Stimulated activated CD8-positive, alpha-beta memory T cell treated with anti-CD3 and anti-CD28 coated beads, Interleukin-12 subunit alpha, Interleukin-12 subunit beta, amount 100 ng/mL, for 1 hour (primary cell): ENCODE data around the gene USP8.
"Not testable (repeated sequence)": the region's sequence is repeated elsewhere in the genome, so short reads cannot be mapped to it uniquely, and the experiment has no call there.

Experiments
- DNase-seq: peaks from one replicate; pipeline ENCODE4 v3.0.0-alpha.2; 2020; ENCODE audit warnings: low read depth

Gene USP8

DNA sequence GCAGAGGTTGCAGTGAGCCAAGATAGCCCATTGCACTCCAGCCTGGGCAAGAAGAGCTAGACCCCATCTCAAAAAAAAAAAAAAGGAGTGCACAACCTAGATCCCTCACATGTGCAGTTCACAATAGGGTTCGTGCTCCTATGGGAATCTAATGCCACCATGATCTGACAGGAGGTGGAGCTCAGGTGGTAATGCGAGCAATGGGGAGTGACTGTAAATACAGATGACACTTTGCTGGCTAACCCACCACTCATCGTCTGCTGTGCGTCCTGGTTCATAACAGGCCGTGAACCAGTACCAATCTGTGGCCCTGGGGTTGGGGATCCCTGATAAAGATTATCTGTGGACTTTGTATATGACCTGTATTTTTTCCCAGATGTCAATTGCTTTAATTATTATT, 16.7 kb downstream of the USP8 start:
- DNase-seq, result no peak

DNA sequence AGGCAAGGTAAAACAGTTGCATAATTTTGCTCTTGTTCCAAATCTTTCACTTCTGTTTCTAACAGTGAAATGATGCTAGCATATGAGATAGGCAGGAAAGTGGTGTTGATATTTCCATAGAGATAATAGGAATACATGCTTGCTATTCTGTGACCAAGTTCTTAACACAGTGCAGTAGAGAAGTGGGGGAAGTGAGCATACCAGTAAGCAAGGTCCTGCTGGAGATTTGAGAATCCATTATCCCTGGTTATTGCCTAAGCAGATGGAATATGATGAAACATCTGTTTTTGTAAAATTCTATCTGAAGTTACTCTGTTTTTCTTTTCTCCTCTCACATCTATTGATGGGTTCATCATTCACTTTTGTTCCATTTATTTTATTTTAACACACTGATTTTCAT, 28.7 kb downstream of the USP8 start:
- no peak for DNase-seq

DNA sequence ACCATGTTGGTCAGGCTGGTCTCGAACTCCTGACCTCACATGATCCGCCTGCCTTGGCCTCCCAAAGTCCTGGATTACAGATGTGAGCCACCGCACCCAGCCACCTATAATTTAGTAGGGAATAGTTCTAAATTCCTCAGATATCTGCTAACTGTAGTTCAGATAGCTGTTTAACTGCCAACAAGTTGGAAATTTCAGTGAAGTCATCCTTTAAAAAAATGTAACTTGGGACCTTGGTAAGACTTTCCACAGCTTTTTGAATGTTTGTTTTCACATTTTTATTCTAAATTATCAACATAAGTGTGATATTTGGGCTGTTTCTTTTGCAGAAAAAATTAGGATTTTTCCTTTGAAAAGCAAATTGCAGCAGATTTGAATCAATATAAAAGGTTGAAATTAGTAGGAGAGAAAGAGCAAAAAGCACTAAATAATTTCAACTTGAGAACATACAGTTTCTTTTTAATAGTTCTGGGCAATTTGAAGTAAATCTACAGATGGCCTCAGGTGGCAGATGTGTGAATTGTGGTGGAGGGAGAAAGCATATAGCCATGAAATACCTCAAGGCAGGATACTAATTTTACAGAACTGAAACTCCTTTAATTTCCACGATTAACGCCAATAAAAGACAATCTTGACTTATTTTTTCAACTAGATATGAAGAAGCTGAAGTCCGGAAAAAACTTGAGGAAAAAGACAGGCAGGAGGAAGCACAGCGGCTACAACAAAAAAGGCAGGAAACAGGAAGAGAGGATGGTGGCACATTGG, 34.3 kb downstream of the USP8 start:
- DNase-seq, result no peak

DNA sequence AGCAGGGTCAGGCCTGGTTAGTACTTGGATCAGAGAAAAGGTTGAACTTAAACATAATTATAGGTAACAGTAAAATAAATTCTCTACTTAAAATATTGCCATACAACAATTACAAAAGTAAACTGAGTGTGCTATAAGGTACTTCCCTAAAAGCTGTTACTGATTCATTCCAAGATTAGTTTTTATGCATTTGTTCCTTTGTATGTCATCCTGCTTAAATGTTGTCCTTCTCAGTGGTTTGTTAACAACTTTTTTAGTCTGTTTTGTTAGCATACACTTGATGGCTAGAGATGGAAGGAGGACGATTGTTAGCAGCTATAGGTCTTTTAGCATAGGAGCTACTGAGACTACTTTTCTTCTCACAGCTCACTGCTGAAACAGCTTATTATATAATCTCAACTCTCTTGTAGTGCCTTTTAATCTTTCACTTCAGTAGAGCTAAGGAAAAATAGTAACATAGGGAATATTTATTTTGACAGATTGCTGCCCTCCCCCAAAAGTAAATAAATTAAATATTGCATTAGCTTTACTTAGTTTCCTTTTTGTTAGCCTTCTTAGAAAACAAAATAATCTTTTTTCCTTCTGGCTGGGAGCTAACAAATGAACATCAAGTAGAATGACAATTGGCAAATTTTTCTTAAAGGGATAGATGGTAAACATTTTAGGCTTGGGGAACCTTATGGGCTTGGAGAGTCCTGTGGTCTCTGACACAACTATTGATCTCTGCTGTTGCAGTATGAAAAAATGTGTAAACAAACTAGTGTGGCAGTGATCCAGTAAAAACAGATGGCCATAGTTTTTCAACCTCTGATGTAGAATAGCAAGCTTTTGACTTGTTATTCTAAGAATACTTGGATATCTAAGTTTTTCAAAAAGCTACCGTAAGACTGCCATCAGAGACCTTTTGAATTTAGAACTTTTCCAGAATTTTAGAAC, 39.5 kb downstream of the USP8 start:
- DNase-seq, result no peak

DNA sequence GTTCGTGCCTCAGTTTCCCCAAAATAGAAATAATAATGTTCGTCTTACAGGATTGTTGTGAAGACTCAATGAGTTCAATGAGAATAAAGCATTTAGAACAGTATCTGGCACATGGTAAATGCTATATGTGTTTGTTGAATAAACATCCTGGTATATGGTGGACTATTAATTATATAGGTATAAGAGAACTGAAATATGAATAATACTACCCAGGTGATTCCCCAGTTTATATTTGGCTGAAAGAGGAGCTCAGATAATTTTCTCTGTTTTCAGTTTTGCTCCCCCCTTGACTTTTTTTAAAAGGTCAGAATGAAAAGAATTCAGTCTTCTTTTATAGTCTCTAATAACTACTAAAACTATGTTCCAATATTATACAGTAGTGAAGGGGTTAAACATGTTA, 46.9 kb downstream of the USP8 start:
- DNase-seq, result no peak

DNA sequence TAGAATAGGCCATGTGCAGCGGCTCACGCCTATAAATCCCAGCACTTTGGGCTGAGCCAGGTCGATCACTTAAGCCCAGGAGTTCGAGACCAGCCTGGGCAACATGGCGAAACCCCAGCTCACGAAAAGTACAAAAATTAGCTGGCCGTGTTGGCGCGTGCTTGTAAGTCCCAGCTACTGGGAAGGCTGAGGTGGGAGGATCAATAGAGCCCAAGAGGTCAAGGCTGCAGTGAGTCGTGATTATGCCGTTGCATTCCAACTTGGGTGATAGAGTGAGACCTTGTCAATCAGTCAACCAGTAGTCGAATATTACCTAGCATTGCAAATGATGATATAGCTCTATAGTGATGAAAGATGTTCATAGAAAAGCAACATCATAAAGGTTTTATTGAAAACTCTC, 51.9 kb downstream of the USP8 start:
- no peak for DNase-seq

DNA sequence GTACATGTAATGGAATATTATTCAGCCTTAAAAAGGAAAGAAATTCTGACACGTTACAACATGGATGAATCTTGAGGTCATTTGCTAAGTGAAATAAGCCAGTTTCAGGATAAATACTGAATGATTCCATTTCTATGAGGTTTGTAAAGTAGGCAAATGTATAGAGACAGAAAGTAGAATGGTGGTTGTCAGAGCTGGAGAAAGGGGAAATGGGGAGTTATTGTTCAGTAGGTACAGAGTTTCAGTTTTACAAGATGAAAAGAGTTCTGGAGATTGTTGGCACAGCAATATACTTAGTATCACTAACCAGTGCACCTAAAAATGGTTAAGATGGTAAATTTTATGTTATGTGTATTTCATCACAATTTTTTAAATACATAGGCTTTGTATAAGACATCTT, 60.6 kb downstream of the USP8 start:
- DNase-seq, result no peak

DNA sequence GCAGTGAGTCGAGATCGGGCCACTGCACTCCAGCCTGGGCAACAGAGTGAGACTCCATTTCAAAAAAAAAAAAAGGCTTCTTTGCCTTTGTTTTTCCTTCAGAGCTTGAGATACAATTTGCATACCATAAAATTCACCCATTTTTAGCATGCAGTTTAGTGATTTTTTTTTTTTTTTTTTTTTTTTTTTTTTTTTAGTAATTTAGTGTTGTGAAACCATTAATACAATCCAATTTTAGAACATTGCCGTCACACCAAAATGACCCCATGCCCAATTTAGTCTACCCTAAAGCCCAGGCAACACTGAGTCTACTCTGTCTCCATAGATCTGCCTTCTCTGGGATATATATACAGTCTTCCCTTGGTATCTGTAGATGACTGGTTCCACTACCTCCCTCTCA, 61.2 kb downstream of the USP8 start:
- DNase-seq, result no peak

DNA sequence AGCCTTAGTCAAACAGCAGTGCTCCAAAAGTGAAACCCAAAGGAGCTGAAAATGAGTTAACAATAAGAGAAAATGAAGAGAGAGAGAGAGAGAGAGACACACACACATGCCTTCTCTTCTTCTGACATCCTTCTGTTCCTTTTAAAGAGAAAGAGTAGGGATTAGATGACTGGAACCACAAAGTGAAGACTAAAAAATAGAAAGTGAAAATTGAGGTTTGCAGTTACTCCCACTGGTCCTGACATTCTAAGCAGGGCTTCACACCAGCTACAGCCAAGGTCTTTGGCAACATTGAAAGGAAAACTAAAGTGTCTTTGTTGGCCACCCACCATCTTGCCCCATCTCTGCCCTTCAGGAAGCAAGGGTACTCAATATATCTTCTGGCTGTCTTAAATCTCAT, 63.1 kb downstream of the USP8 start:
- DNase-seq, result no peak

DNA sequence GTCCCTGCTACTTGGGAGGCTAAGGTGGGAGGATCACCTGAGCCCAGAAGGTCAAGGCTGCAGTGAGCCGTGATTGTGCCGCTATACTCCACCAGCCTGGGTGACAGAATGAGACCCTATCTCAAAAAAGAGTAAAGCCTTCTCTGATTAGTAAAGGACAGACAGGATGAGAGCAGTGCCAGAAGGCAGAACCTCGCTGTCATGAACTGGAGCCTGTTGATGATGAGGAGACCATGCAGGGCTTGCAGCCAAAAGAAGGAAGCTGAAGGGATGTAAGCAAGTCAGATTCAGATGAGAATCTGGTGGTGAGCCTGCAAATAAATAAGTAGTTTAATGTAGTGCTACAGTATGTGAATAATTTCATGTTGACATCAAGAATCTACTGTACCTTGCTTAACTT, 69.4 kb downstream of the USP8 start:
- no peak for DNase-seq

DNA sequence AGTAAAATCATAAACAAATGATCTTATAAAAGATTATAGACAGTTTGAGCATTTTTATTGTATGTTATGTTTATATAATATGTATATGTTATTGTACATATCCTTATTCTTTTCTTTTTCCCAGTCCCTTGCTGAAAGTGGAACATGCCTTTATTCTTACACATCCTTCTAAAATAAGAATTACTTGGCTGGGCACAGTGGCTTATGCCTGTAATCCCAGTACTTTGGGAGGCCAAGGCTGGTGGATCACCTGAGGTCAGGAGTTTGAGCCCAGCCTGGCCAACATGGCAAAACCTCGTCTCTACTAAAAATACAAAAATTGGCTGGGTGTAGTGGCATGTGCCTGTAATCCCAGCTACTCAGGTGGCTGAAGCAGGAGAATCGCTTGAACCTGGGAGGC, 70.3 kb downstream of the USP8 start:
- not testable (repeated sequence) for DNase-seq

DNA sequence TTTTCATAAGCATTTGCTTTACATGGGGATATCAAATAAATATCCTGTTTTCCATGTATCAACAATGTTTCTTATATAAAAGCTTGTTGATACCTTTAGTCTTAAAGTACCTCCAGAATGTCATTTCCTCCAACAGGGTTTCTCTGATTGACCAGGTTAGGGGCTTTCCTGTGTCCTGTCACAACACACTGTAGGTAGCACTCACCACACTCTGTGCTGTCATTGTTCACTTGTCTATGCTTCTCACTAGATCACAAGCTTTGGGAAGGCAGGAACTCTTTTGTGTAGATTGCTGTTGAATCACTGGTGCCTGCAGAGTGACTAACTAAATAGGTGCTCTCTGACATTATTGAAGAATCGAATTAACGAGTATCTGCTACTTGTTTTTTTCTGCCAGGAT, 72.5 kb downstream of the USP8 start:
- DNase-seq, result no peak

DNA sequence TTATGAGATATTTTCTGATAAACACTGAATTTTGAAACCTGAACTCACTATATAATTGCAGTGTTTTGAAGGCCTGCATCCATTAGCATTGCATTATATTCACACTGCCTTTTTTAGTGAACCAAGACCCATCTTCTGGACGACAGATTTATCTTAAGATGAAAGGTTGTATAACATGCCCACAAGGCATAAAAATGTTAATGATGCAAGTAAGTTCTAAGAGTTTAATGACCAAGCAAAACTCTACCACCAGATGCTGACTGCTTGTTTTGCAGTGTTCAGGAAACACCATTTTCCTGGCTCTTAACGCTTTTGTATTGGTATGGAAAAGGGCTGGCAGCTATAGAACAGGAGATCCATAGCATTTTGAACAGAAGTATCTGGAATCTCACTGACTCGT, 76.1 kb downstream of the USP8 start:
- no peak for DNase-seq

DNA sequence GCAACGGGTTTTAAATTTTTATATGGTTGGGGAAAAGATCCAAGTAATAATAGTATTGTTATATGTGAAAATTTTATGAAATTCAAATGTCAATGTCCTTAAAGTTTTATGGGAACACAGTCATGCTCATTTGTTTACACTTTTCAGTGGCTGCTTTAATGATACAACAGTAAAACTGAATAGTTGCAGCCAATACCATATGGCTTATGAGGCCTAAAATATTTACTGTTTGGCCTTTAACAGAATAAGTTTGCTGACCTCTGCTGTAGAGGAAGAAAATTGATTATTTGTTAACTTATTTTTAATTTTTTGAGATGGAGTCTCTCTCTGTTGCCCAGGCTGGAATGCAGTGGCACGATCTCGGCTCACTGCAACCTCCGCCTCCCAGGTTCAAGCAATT, 77.6 kb downstream of the USP8 start:
- DNase-seq, result no peak

DNA sequence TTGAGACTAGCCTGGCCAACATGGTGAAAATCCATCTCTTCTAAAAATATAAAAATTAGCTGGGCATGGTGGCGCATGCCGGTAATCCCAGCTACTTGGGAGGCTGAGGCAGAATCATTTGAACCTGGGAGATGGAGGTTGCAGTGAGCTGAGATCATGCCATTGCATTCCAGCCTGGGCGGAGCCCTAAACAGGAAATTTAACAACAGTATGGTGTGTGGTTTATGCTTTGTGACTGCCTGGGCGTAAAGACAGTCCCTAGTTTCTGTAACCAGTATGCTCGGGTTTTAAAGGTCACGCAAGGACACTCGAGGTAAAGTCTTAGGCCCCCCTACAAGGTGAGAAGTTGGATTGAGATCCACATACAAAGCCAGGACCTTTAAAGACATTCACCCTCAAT, 78.9 kb downstream of the USP8 start:
- DNase-seq, result no peak

DNA sequence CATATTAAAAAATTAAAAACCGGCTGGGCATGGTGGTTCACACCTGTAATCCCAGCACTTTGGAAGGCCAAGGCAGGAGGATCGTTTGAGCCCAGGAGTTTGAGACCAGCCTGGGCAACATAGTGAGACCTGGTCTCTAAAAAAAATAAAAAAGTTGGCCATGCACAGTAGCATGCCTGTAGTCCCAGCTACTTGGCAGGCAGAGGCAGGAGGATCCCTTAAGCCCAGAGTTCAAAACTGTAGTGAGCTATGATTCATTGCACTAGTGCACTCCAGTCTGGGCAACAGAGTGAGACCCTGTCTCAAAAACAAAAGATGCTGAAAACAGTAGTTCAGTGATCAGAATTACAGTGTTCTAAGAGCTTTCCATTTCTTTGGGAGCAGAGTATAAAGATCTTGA, 81.5 kb downstream of the USP8 start:
- DNase-seq, result not testable (repeated sequence)

DNA sequence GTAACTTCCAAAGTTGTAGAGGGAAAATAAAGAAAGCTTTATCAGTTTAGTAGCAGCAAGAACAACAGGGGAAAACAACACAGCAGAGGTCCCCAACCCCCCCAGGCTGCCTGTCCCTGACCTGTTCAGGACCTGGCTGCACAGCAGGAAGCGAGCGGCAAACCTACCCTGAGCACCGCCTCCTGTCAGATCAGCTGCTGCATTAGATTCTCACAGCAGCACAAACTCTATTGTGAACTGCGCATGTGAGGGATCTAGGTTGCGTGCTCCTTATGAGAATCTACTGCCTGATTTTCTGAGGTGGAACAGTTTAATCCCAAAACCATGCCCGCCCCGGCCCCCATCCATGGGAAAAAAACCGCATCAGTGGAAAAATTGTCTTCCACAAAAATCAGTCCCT, 81.9 kb downstream of the USP8 start:
- DNase-seq, result no peak

DNA sequence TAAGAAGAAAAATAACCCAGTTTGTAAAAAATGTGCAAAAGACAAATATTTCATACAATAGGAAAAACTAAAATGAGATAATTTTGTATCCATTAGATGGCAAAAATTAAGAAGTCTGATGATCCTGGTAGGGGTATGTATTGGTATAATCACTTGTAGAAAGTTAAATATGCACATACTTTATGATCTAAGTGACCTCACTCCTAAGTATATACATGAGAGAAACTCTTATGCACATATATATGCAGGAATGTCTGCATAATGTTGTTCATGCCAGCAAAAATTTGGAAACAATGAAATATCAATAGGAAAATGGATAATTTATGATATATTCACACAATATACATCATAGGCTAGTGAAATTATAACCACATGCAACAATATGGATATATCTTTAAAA, 88.8 kb downstream of the USP8 start:
- no peak for DNase-seq

DNA sequence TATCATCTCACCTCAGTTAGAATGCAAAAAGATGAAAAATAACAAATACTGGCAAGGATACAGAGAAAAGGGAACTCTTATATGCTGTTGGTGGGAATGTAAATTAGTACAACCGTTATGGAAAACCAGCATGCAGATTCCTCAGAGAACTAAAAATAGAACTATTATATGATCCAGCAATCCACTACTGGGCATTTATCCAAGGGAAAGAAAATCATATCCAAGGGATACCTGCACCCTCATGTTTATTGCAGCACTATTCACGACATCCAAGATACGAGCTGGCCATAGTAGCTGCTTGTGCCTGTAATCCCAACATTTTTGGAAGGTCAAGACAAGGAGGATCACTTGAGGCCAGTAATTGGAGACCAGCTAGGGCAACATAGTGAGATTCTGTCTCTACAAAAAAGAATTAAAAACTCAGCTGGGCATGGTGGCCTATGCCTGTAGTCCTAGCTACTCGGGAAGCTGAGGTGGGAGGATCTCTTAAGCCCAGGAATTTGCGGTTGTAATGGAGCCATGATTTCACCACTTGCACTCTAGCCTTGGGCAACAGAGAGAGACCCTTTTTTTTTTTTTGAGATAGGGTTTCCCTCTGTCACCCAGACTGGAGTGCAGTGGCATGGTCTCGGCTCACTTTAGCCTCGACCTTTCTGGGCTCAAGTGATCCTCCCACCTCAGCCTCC, 95.7 kb downstream of the USP8 start:
- DNase-seq, result no peak

DNA sequence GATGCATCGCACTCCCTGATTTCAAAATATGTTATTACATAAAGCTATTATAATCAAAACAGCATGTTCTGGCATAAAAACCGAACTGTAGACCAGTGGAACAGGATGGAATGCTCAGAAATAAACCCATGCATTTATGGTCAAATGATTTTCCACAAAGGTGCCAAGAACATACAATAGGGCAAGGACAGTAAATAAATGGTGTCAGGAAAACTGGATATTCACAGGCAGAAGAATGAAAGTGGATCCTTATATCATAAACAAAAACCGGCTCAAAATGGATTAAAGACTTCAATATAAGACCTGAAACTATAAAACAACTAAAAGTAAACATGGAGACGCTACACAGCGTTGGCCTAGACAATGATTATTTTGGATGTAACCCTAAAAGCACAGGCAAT, 99.6 kb downstream of the USP8 start:
- no peak for DNase-seq

DNA sequence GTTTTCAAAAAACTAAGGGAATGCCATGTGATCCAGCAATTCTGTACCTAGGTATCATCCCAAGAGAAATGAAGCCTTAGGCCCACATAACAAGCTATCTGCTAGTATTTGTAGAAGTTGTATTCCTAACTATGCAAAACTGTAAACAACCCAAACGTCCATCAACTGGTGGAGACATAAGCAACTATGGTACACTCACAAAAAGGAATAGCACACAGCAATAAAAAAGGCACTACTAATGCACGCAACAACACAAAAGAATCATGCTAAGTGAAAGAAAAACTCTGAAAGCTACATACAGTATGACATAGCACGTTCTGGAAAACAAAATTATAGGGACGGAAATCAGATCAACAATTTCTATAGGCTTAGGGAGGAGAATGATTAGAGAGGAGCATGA, 107.0 kb downstream of the USP8 start:
- no peak for DNase-seq

DNA sequence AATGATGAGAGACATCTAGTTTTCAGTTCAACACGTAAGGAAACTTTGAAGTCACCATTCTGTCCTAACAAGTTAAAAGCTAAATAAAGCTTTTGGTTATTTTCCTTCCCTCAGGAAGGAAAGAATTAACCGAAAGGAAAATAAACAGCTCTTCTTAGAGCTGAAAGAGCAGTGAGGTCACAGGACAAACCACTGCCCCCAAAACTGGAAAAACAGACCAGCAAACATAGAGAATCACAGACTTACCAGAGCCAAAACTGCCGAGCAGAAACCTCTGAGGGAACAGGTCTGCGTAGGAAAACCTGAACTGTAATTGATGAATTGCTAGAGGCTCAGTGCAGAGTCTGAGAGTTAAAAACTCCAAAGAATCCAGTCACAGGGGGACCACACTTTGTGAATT, 107.6 kb downstream of the USP8 start:
- DNase-seq, result no peak

DNA sequence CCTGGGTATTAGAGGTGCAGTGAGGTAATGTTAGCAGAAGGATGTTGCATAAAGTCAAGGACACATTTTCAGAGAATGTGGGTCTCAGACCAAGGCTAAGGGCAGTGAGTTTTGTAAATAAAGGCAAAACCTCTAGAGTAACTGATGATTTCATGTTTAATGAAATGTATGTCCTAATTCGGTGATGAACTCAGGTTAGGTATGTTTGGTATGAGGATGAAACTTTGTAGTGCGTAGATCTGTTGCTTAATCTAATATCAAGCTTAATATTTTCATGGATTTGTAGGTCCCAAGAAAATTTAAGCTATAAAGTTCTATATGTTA, 118.6 kb downstream of the USP8 start:
- DNase-seq, result no peak
